Suprapubic skin (tissue), 4 donors: ENCODE measurements around the gene KRT85. TPM values are rescaled to one million over a fixed set of nuclear protein-coding genes. Genes with fewer than 3 reads are reported as not detected.

Source experiments
- DNase-seq, 2 donors: peaks; one replicate each; pipeline ENCODE4 v3.0.0-alpha.2; 2019; ENCODE audit warnings: low spot score in 2 of 2
- H3K27ac ChIP-seq: fragments of 200-600 bp; sonication (generic); one replicate; pipeline ENCODE4 v1.5.1; 2019
- H3K27me3 ChIP-seq: fragments of 200-600 bp; sonication (generic); one replicate; pipeline ENCODE4 v1.5.1; 2019
- H3K36me3 ChIP-seq: fragments of 200-600 bp; sonication (generic); one replicate; pipeline ENCODE4 v1.5.1; 2019
- H3K4me1 ChIP-seq: fragments of 200-600 bp; sonication (generic); one replicate; pipeline ENCODE4 v1.5.1; 2019
- H3K4me3 ChIP-seq: fragments of 200-600 bp; sonication (generic); one replicate; pipeline ENCODE4 v1.5.1; 2019; ENCODE audit warnings: mild to moderate bottlenecking
- H3K9me3 ChIP-seq: fragments of 200-600 bp; sonication (generic); one replicate; pipeline ENCODE4 v1.5.1; 2019
- EP300 ChIP-seq: sonication (generic); formaldehyde crosslinking; IDR thresholded peaks from one replicate; pipeline ENCODE4 v1.6.1; 2017; ENCODE audit warnings: antibody characterized with exemption
- POLR2A ChIP-seq, 2 donors: fragments of 450-650 bp; IDR thresholded peaks; one replicate each; pipeline ENCODE4 v1.6.1; 2017; ENCODE audit warnings: antibody characterized with exemption in 2 of 2, mild to moderate bottlenecking in 2 of 2, moderate library complexity in 2 of 2
- POLR2AphosphoS5 ChIP-seq, 3 donors: sonication (generic); formaldehyde crosslinking; IDR thresholded peaks; one replicate each; pipeline ENCODE4 v1.6.1; 2017; ENCODE audit warnings: antibody characterized with exemption in 3 of 3
- WGBS: methylation state at CpG from one replicate; pipeline ENCODE4 v1.1.5; 2018; 5-methylcytosine and 5-hydroxymethylcytosine counted together
- total RNA-seq, 4 donors: library from RNA; depleted of rRNA; stranded (reverse); fragments of >200 nt; gene quantifications; one replicate each; pipeline ENCODE4 v1.1.0, GENCODE V29; 2016
- TF ChIP-seq, protein P1 (sequence below), 2 donors: fragments of 200-600 bp in 1 of 2; fragments of 450-650 bp in 1 of 2; sonication (generic) in 1 of 2; IDR thresholded peaks; one replicate each; pipeline ENCODE4 v1.5.1; 2016 to 2019; ENCODE audit warnings: antibody characterized with exemption in 2 of 2, mild to moderate bottlenecking in 1 of 2, moderate library complexity in 1 of 2

Gene KRT85
- total RNA-seq, 4 donors from 2014 or later = 4.2 to 766 (median 96.1) TPM

DNA sequence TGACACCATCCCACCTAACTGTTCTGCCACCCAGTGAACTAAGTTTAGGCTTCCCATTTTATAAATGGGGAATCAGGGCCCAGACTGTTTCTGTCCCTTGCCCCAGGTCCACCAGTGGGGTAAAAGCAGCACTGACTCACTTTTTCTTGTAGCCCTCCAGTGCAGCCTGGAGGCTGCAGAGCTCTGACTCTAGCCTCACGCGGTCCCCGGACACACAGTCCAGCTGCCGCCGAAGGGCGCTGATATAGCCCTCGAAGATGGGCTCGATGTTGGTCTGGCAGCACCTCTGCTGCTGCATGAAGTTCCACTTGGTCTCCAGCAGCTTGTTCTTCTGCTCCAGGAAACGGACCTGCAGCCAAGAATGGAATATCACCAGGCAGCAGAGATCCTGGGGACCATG is 36.3 kb upstream of the KRT85 start:
- H3K4me3 ChIP-seq = no peak overlapping the region
- WGBS = 96% methylated on average over 3 of the region's 9 CpGs

DNA sequence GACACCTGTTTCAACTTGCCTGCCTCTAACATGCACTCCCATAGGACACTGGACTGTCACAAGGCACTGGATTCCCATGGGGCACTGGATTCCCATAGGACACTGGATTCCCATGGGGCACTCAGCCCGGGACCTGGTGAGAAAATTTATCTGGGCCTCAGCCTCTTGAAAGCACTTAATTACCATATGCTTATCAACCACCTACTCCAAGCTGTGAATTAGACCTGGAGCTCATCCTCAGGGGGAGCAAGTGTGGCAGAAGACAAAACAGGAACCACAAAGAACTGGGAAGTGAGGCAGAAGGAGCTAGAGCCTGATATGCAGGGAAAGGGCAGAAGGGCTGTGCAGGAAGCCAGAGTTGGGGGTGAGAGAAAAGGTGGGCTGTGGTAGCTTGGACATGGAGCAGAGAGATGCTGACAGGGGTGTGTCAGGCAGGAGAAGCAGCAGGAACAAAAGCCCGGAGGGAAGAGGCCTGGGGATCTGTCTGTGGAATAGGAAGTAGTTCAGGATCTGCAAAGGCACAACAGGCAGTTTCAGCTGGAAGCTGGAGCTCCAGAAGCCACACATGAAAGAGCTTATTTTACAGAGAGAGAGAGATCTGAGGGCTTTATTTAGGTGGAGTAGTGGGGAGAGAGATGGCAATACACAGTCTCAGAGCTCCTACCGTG is 35.7 kb upstream of the KRT85 start:
- no peak overlapping the region for H3K27ac ChIP-seq
- peaks cover 11% of the 10 kb centered on the region for H3K27me3 ChIP-seq
- no peak for DNase-seq
- WGBS = 62% methylated on average over 3 of the region's 3 CpGs
- TF ChIP-seq EP300 = no peak
- TF ChIP-seq POLR2AphosphoS5 (IDR thresholded peaks at IDR 0.05) = no peak
- TF ChIP-seq POLR2A (IDR thresholded peaks at IDR 0.05) = no peak
- TF ChIP-seq, protein P1, sequence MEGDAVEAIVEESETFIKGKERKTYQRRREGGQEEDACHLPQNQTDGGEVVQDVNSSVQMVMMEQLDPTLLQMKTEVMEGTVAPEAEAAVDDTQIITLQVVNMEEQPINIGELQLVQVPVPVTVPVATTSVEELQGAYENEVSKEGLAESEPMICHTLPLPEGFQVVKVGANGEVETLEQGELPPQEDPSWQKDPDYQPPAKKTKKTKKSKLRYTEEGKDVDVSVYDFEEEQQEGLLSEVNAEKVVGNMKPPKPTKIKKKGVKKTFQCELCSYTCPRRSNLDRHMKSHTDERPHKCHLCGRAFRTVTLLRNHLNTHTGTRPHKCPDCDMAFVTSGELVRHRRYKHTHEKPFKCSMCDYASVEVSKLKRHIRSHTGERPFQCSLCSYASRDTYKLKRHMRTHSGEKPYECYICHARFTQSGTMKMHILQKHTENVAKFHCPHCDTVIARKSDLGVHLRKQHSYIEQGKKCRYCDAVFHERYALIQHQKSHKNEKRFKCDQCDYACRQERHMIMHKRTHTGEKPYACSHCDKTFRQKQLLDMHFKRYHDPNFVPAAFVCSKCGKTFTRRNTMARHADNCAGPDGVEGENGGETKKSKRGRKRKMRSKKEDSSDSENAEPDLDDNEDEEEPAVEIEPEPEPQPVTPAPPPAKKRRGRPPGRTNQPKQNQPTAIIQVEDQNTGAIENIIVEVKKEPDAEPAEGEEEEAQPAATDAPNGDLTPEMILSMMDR (IDR thresholded peaks at IDR 0.05) = no peak
- no peaks in the 10 kb centered on the region for H3K36me3 ChIP-seq
- H3K4me3 ChIP-seq = no peak overlapping the region
- H3K4me1 ChIP-seq = no peaks in the 10 kb centered on the region
- H3K9me3 ChIP-seq = no peaks in the 10 kb centered on the region

More for the DNA sequence above, 36.3 kb upstream of the KRT85 start:
- DNase-seq = no peak
- Histone ChIP-seq H3K4me1 (no peaks in the 10 kb centered on the region), H3K9me3 (no peaks in the 10 kb centered on the region), H3K36me3 (no peaks in the 10 kb centered on the region), H3K27me3 (peaks cover 13% of the 10 kb centered on the region), H3K27ac (no peak overlapping the region)
- TF ChIP-seq, protein P1 (IDR thresholded peaks at IDR 0.05) = no peak
- TF ChIP-seq EP300 (no peak), POLR2A (IDR thresholded peaks at IDR 0.05) (no peak), POLR2AphosphoS5 (IDR thresholded peaks at IDR 0.05) (no peak)

- Histone ChIP-seq H3K27me3 (peaks cover 13% of the 10 kb centered on the region), H3K4me3 (no peak overlapping the region), H3K4me1 (no peaks in the 10 kb centered on the region), H3K27ac (no peak overlapping the region), H3K9me3 (no peaks in the 10 kb centered on the region), H3K36me3 (no peaks in the 10 kb centered on the region)
- TF ChIP-seq POLR2A (IDR thresholded peaks at IDR 0.05) (no peak), EP300 (no peak), POLR2AphosphoS5 (IDR thresholded peaks at IDR 0.05) (no peak)
- TF ChIP-seq, protein P1 (IDR thresholded peaks at IDR 0.05) = no peak
- DNase-seq = no peak
- WGBS = 97% methylated on average over 2 of the region's 2 CpGs
Measured at GRCh38 chr12:52402377-52402776, 35.1 kb upstream of the KRT85 start.

DNA sequence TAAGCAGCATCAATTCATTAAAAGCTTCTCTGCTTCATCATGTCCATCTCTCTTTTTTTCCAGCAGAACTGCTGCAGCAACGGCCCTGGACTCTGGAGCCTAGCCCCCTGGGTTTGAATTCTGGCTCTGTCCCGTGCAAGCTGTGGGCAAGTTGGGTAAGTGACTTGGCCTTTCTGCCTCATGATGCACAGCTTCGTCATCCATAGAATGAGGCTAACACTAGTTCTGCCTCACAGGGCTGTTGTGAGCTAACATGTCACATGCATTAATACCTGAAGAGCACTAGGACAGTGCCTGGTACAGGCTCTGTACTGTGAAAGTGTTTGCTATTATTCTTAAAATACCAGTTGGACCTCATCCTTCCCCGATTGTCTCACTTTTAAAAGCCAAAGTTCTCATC is 34.6 kb upstream of the KRT85 start:
- 85% methylated on average over 4 of the region's 4 CpGs for WGBS
- no peaks in the 10 kb centered on the region for H3K9me3 ChIP-seq
- no peak for DNase-seq

DNA sequence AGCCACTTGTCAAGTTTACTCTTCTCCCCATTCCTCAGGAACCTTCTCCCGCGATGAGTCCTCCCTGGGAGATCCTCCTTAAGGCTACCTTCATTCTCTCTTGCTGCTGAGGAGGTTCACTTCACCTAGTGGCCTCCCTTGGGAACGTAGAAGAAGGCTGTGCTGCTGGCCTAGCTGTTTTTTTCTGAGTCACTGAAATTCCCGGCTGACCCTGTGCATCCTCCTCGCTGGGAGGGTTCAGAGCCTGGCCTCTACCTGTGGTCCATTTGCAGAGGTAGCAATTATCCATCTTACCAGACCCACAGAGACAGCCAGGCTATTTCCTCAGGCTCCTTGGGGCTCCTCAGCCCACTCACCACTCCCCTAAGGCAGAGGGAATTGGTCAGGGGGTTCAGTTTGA is 34.2 kb upstream of the KRT85 start:
- no peak overlapping the region for H3K4me3 ChIP-seq
- peaks cover 13% of the 10 kb centered on the region for H3K27me3 ChIP-seq
- H3K4me1 ChIP-seq = peaks cover under 1% of the 10 kb centered on the region
- H3K27ac ChIP-seq = no peak overlapping the region
- no peaks in the 10 kb centered on the region for H3K36me3 ChIP-seq
- WGBS = 75% methylated on average over 5 of the region's 5 CpGs
- no peaks in the 10 kb centered on the region for H3K9me3 ChIP-seq
- DNase-seq = no peak
- TF ChIP-seq POLR2AphosphoS5 (IDR thresholded peaks at IDR 0.05) = no peak

More for the DNA sequence above, 34.6 kb upstream of the KRT85 start:
- H3K36me3 ChIP-seq = no peaks in the 10 kb centered on the region
- no peaks in the 10 kb centered on the region for H3K4me1 ChIP-seq
- peaks cover 13% of the 10 kb centered on the region for H3K27me3 ChIP-seq
- TF ChIP-seq, protein P1 (IDR thresholded peaks at IDR 0.05) = no peak
- no peak for TF ChIP-seq EP300
- no peak overlapping the region for H3K27ac ChIP-seq
- no peak overlapping the region for H3K4me3 ChIP-seq

GRCh38 chr12:52400906-52401305 is 33.6 kb upstream of the KRT85 start:
- Histone ChIP-seq H3K36me3 (no peaks in the 10 kb centered on the region), H3K27me3 (peaks cover 13% of the 10 kb centered on the region), H3K9me3 (no peaks in the 10 kb centered on the region), H3K4me1 (peaks cover 7% of the 10 kb centered on the region), H3K4me3 (no peak overlapping the region), H3K27ac (no peak overlapping the region)
- DNase-seq = no peak
- TF ChIP-seq, protein P1 (IDR thresholded peaks at IDR 0.05) = no peak
- TF ChIP-seq POLR2A (IDR thresholded peaks at IDR 0.05) = no peak
- WGBS = 85% methylated on average over 9 of the region's 9 CpGs
